Ovary (tissue), 3 donors: ENCODE data around the gene SUN1.

Experiments
- CTCF ChIP-seq, 3 donors: fragments of 450-650 bp in 2 of 3; fragments of 200-600 bp in 1 of 3; IDR thresholded peaks; one replicate each; pipeline versions ENCODE4 v1.5.1 to v1.8.0; 2016 to 2022; ENCODE audit warnings: antibody characterized with exemption in 3 of 3, mild to moderate bottlenecking in 1 of 3
- EP300 ChIP-seq: sonication (generic); formaldehyde crosslinking; IDR thresholded peaks from one replicate; pipeline ENCODE4 v1.6.1; 2017; ENCODE audit warnings: antibody characterized with exemption
- POLR2A ChIP-seq: fragments of 450-650 bp; IDR thresholded peaks from one replicate; pipeline ENCODE4 v1.6.1; 2017; ENCODE audit warnings: antibody characterized with exemption, mild to moderate bottlenecking, moderate library complexity
- donor health status: DM: no; HTN: no; CAD: no.

GRCh38 chr7:845091-845490 is 12.8 kb downstream of the SUN1 start:
- TF ChIP-seq CTCF (IDR thresholded peaks at IDR 0.05), result no peak
- TF ChIP-seq POLR2A, result no peak
- TF ChIP-seq EP300, result no peak
